GM12878 (cell line): ENCODE data around the gene PDGFD. TPM values are rescaled to one million over a fixed set of nuclear protein-coding genes. Genes with fewer than 3 reads are reported as not detected.

Experiments used
- ATAC-seq: fragments of 200-7000 bp; cut with Tn5 transposase; 3 replicates; pipeline ENCODE4 v1.9.1; 2020; ENCODE audit warnings: mild to moderate bottlenecking, moderate library complexity
- BruUV-seq: library from RNA; stranded (reverse); fragments of 400-500 nt; replicated peaks from 2 replicates; lab custom pipeline; 2021; lab: Mats Ljungman, UMichigan
- CTCF ChIA-PET: fragments of 300-600 bp; sonication (Branson Sonifier 250); formaldehyde crosslinking; extraction: SDS; loops from one replicate; lab custom pipeline; 2021; ENCODE audit warnings: inconsistent platforms; lab: Yijun Ruan, JAX
- POLR2A ChIA-PET: fragments of 350-600 bp; formaldehyde crosslinking; extraction: SDS; loops from one replicate; lab custom pipeline; 2021; ENCODE audit warnings: inconsistent platforms; lab: Charles Lee
- RAD21 ChIA-PET: fragments of 300-600 bp; sonication (Branson Sonifier 250); formaldehyde crosslinking; loops from one replicate; lab custom pipeline; 2023; ENCODE audit warnings: antibody characterized with exemption; ENCODE audit not compliant: unreplicated experiment; lab: Charles Lee
- SMC1A ChIA-PET: fragments of 300-600 bp; sonication (Branson Sonifier 250); formaldehyde crosslinking; loops from one replicate; lab custom pipeline; 2023; ENCODE audit not compliant: unreplicated experiment, uncharacterized antibody; lab: Charles Lee
- DNase-seq: peaks from one replicate; pipeline ENCODE4 v3.0.0-alpha.2; 2011; ENCODE audit warnings: low read depth, low spot score
- FAIRE-seq: peaks from 3 replicates; lab custom pipeline; 2011; peaks lifted over from hg19 to GRCh38; lab: Jason Lieb, UNC
- H2AFZ ChIP-seq: 2 replicates; pipeline ENCODE4 v1.6.0; 2011; ENCODE audit warnings: low read depth, low read length, control low read depth; ENCODE audit not compliant: control insufficient read depth
- H3K27ac ChIP-seq: 2 replicates; pipeline ENCODE4 v1.5.1; 2011; ENCODE audit warnings: control low read depth; ENCODE audit not compliant: control insufficient read depth, insufficient read depth
- H3K27me3 ChIP-seq, 2 experiments: replicated peaks in 1 of 2; 2 replicates each; pipeline versions ENCODE4 v1.6.0 to v1.6.1; 2011; ENCODE audit warnings: low read length in 1 of 2; ENCODE audit not compliant: control insufficient read depth in 2 of 2, insufficient read depth in 2 of 2
- H3K36me3 ChIP-seq, 2 experiments: 2 replicates each; pipeline ENCODE4 v1.5.1; 2011; ENCODE audit warnings: low read length in 1 of 2; ENCODE audit not compliant: control insufficient read depth in 2 of 2, insufficient read depth in 2 of 2
- H3K4me1 ChIP-seq: 2 replicates; pipeline ENCODE4 v1.6.1; 2011; ENCODE audit warnings: mild to moderate bottlenecking, low read length, moderate library complexity, mixed read lengths; ENCODE audit not compliant: control insufficient read depth, insufficient read depth
- H3K4me2 ChIP-seq: 2 replicates; pipeline ENCODE4 v1.6.0; 2011; ENCODE audit warnings: control low read depth; ENCODE audit not compliant: control insufficient read depth, insufficient read depth
- H3K4me3 ChIP-seq: fragments of 200-600 bp; sonication (generic); 2 replicates; pipeline ENCODE4 v1.5.1; 2016
- H3K79me2 ChIP-seq: 2 replicates; pipeline ENCODE4 v1.6.0; 2011; ENCODE audit warnings: low read length; ENCODE audit not compliant: control insufficient read depth, insufficient read depth
- H3K9ac ChIP-seq: 2 replicates; pipeline ENCODE4 v1.8.0; 2011; ENCODE audit warnings: low read length, control low read depth, mixed read lengths; ENCODE audit not compliant: control insufficient read depth, insufficient read depth
- H3K9me3 ChIP-seq: replicated peaks from 3 replicates; pipeline ENCODE4 v1.5.1; 2011; ENCODE audit warnings: mild to moderate bottlenecking, low read length; ENCODE audit not compliant: control insufficient read depth, insufficient read depth
- H4K20me1 ChIP-seq: 2 replicates; pipeline ENCODE4 v1.6.0; 2011; ENCODE audit not compliant: control insufficient read depth, insufficient read depth
- ASH2L ChIP-seq: fragments of 300-600, 200-600 bp; sonication (generic); IDR thresholded peaks from 2 replicates; pipeline ENCODE4 v1.6.1; 2017; ENCODE audit warnings: low read depth, mild to moderate bottlenecking, borderline replicate concordance
- DPF2 ChIP-seq: fragments of 450-650 bp; IDR thresholded peaks from 2 replicates; pipeline ENCODE4 v1.6.1; 2017; ENCODE audit warnings: mild to moderate bottlenecking
- EED ChIP-seq: sonication (generic); IDR thresholded peaks from 2 replicates; pipeline ENCODE4 v1.6.1; 2016; ENCODE audit warnings: antibody characterized with exemption, low read depth
- ELK1 ChIP-seq: IDR thresholded peaks from 2 replicates; pipeline ENCODE4 v1.6.1; 2012; ENCODE audit warnings: low read depth, low read length, improper control_type of control experiment
- EP300 ChIP-seq, 2 experiments: fragments of 150-350 bp in 1 of 2; IDR thresholded peaks; 2 replicates each; pipeline ENCODE4 v1.6.1; 2011 to 2012; ENCODE audit warnings: low read depth in 2 of 2, low read length in 2 of 2, borderline replicate concordance in 1 of 2, improper control_type of control experiment in 1 of 2, inconsistent platforms in 1 of 2; ENCODE audit not compliant: control insufficient read depth in 1 of 2
- MTA3 ChIP-seq: IDR thresholded peaks from 2 replicates; pipeline ENCODE4 v1.6.1; 2012; ENCODE audit warnings: low read length, inconsistent platforms, borderline replicate concordance
- NFYB ChIP-seq: IDR thresholded peaks from 2 replicates; pipeline ENCODE4 v1.6.1; 2011; ENCODE audit warnings: low read depth, mild to moderate bottlenecking, low read length, improper control_type of control experiment, moderate library complexity; ENCODE audit not compliant: insufficient read depth
- POU2F2 ChIP-seq: IDR thresholded peaks from 3 replicates; pipeline ENCODE4 v1.6.1; 2011; ENCODE audit warnings: low read depth, mild to moderate bottlenecking, low read length, borderline replicate concordance
- SIN3A ChIP-seq: IDR thresholded peaks from 2 replicates; pipeline ENCODE4 v1.6.1; 2012; ENCODE audit warnings: low read depth, low read length, improper control_type of control experiment
- SRF ChIP-seq, 2 experiments: IDR thresholded peaks; 2 replicates each; pipeline ENCODE4 v1.6.1; 2011; ENCODE audit warnings: low read depth in 2 of 2, low read length in 2 of 2, mild to moderate bottlenecking in 1 of 2, moderate library complexity in 1 of 2
- TBL1XR1 ChIP-seq: IDR thresholded peaks from 2 replicates; pipeline ENCODE4 v1.6.1; 2012; ENCODE audit warnings: low read depth, low read length, improper control_type of control experiment
- TCF7 ChIP-seq: IDR thresholded peaks from 2 replicates; pipeline ENCODE4 v1.6.1; 2014; ENCODE audit warnings: antibody characterized with exemption, borderline replicate concordance
- ZNF217 ChIP-seq: fragments of 450-650 bp; IDR thresholded peaks from 2 replicates; pipeline ENCODE4 v1.6.1; 2017; ENCODE audit warnings: antibody characterized with exemption, mild to moderate bottlenecking
- ZNF274 ChIP-seq: IDR thresholded peaks from one replicate; pipeline ENCODE4 v1.8.0; 2011; ENCODE audit not compliant: insufficient read length, insufficient read depth
- WGBS: methylation state at CpG from one replicate; pipeline ENCODE4 v1.1.6; 2016; ENCODE audit warnings: low lambda C conversion rate; ENCODE audit not compliant: insufficient replicate concordance, insufficient coverage; ENCODE audit errors: missing lambda C conversion rate; 5-methylcytosine and 5-hydroxymethylcytosine counted together
- in situ Hi-C: fragments of 300-500 bp; cut with MboI; formaldehyde crosslinking; loops from 9 replicates; pipeline ENCODE4 v1.14.3; 2018; ENCODE audit warnings: mixed read lengths
- intact Hi-C: fragments of 100-400 bp; cut with micrococcal nuclease; formaldehyde crosslinking; loops from one replicate; pipeline ENCODE4 v1.14.2; 2022; ENCODE audit not compliant: unreplicated experiment
- polyA plus RNA-seq, 11 experiments: library from polyadenylated mRNA; depleted of rRNA in 4 of 11; unstranded in 6 of 11; stranded (reverse) in 5 of 11; fragments of >200 nt; fragmentation: Nextera tagmentation in 4 of 11; fragmentation: Illumina TruSeq in 1 of 11; extraction: Ambion mirVana in 4 of 11; extraction: Trizol in 1 of 11; gene quantifications; 1 replicate in 1 of 11; 2 replicates in 10 of 11; pipeline versions ENCODE4 v1.2.1 to v1.2.3, GENCODE V29; 2011 to 2016; ENCODE audit warnings: inconsistent platforms in 2 of 11, missing spikeins in 2 of 11, low read depth in 1 of 11
- total RNA-seq, 4 experiments: library from RNA; depleted of rRNA in 3 of 4; stranded (reverse); fragments of >200 nt in 3 of 4; fragmentation: Illumina TruSeq in 1 of 4; extraction: Trizol in 1 of 4; gene quantifications; 2 replicates each; pipeline versions ENCODE4 v1.2.1 to v1.2.3, GENCODE V29; 2013 to 2021
- TF ChIP-seq, protein P1 (sequence below): IDR thresholded peaks from 2 replicates; pipeline ENCODE4 v1.6.1; 2012; ENCODE audit warnings: low read depth, low read length, improper control_type of control experiment
- TF ChIP-seq, protein P2 (sequence below): fragments of 450-650 bp; IDR thresholded peaks from 2 replicates; pipeline ENCODE4 v1.6.1; 2016; ENCODE audit warnings: mild to moderate bottlenecking

The PDGFD gene
- total and polyA plus RNA-seq, 10 of the 15 experiments (the other 5 are each of a cell fraction or from before 2014, with no cell fraction given), result 0.05 to 0.13 TPM; not detected in 8

DNA sequence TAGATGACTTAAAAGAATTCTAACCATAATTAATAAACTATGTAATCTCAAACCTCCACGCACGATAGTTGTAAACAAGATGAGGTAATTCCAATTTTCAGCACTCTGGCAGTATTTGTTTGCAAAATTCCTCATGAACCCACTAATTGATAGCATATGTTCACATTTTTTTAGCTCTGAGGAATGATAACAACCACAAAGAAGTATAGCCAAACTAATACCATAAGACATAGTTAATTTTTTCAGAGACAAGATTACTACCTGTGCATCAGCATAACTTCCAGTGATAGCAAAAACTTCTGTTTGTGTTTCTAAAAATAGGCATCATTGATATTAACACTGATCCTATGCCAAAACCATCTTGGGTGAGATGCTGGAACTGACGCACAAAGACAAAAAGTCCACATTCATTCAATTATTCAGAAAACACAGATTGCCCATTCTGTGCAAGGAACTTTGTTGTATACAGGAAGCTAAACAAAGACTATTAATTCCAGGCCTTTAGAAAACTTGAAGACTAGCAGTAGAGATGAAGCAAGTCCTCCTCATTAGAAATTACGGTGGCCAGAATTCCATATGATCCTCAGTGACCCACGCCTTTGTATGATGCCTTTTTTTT lies 57.7 kb downstream of the PDGFD start (continued):
- no peak for TF ChIP-seq TCF7

DNA sequence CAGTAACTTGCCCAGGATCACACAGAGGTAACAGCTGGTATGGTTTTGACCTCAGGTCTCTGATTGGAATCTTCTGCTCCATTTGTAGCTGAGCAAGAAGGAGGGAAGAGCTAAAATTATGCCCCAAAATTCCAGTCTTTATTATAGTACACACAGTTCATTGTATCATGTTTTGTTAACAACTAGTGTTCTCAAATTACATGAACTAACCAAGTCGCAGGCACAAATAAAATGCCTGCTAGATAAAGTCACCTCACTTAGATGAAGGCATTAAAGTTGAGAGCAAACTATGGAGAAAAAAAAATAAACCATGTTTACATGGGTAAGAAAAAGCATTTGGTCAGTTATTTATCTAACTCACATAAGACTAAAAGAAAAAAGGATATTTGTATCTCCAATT lies 58.8 kb downstream of the PDGFD start:
- ChIA-PET RAD21 (no interaction called here), CTCF (no interaction called here), SMC1A (no interaction called here), POLR2A (no interaction called here)
- no peaks in the 10 kb centered on the region for H3K9me3 ChIP-seq
- no peaks in the 10 kb centered on the region for H3K27me3 ChIP-seq
- no peak overlapping the region for H2AFZ ChIP-seq
- BruUV-seq, result no TSS peak
- H3K4me2 ChIP-seq, result no peak overlapping the region
- in situ Hi-C loops, result no loop called here
- H3K4me3 ChIP-seq, result no peak overlapping the region
- no peak overlapping the region for H3K27ac ChIP-seq
- intact Hi-C loops, result no loop called here
- 0% methylated on average over 1 of the region's 1 CpG for WGBS
- H3K9ac ChIP-seq, result no peak overlapping the region
- H3K4me1 ChIP-seq, result no peaks in the 10 kb centered on the region
- H3K36me3 ChIP-seq, result no peaks in the 10 kb centered on the region
- DNase-seq (no peak), ATAC-seq (no peak), FAIRE-seq (no peak)
- no peaks in the 10 kb centered on the region for H4K20me1 ChIP-seq
- H3K79me2 ChIP-seq, result no peaks in the 10 kb centered on the region
- TF ChIP-seq ELK1 (no peak), ZNF217 (no peak), SRF (IDR thresholded peaks at IDR 0.05; ENCODE audit: low read depth in 2 of 2, low read length in 2 of 2) (no peak), DPF2 (no peak), EED (no peak), SIN3A (no peak), EP300 (IDR thresholded peaks at IDR 0.05; ENCODE audit: borderline replicate concordance in 1 of 2, control insufficient read depth in 1 of 2, low read depth in 2 of 2, low read length in 2 of 2) (no peak), TBL1XR1 (no peak), NFYB (no peak), ZNF274 (no peak), ASH2L (no peak), MTA3 (no peak), POU2F2 (no peak)
- TF ChIP-seq, protein P1, sequence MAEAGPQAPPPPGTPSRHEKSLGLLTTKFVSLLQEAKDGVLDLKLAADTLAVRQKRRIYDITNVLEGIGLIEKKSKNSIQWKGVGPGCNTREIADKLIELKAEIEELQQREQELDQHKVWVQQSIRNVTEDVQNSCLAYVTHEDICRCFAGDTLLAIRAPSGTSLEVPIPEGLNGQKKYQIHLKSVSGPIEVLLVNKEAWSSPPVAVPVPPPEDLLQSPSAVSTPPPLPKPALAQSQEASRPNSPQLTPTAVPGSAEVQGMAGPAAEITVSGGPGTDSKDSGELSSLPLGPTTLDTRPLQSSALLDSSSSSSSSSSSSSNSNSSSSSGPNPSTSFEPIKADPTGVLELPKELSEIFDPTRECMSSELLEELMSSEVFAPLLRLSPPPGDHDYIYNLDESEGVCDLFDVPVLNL, result no peak
- TF ChIP-seq, protein P2, sequence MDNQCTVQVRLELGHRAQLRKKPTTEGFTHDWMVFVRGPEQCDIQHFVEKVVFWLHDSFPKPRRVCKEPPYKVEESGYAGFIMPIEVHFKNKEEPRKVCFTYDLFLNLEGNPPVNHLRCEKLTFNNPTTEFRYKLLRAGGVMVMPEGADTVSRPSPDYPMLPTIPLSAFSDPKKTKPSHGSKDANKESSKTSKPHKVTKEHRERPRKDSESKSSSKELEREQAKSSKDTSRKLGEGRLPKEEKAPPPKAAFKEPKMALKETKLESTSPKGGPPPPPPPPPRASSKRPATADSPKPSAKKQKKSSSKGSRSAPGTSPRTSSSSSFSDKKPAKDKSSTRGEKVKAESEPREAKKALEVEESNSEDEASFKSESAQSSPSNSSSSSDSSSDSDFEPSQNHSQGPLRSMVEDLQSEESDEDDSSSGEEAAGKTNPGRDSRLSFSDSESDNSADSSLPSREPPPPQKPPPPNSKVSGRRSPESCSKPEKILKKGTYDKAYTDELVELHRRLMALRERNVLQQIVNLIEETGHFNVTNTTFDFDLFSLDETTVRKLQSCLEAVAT, result no peak
- TF ChIP-seq, all 136 proteins: peak for 0
